Endothelial cell of umbilical vein (primary cell): ENCODE results near the gene KERA. TPM values are rescaled to one million over a fixed set of nuclear protein-coding genes. Genes with fewer than 3 reads are reported as not detected.

ENCODE experiments used
- BruUV-seq: library from RNA; stranded (reverse); fragments of 400-500 nt; replicated peaks from 2 replicates; lab custom pipeline; 2021; lab: Mats Ljungman, UMichigan
- CTCF ChIA-PET: fragments of 300-600, 350-600 bp; sonication (Branson Sonifier 250); formaldehyde crosslinking; loops from one replicate; lab custom pipeline; 2021; ENCODE audit warnings: antibody characterized with exemption, inconsistent platforms; lab: Charles Lee
- POLR2A ChIA-PET: fragments of 300-600, 350-600 bp; sonication (Branson Sonifier 250); formaldehyde crosslinking; loops from one replicate; lab custom pipeline; 2021; ENCODE audit warnings: antibody characterized with exemption, inconsistent platforms; lab: Charles Lee
- DNase-seq: peaks from one replicate; pipeline ENCODE4 v3.0.0-alpha.2; 2011; ENCODE audit warnings: low read depth, low spot score
- FAIRE-seq: peaks from 2 replicates; lab custom pipeline; 2011; peaks lifted over from hg19 to GRCh38; lab: Jason Lieb, UNC
- H2AFZ ChIP-seq: 2 replicates; pipeline ENCODE4 v1.6.0; 2012; ENCODE audit warnings: low read depth, low read length, control low read depth, inconsistent platforms
- H3K27ac ChIP-seq: 2 replicates; pipeline ENCODE4 v1.5.1; 2011; ENCODE audit warnings: low read depth, mild to moderate bottlenecking, control low read depth, low read length, moderate library complexity; ENCODE audit not compliant: insufficient read depth
- H3K27me3 ChIP-seq, 2 experiments: 2 replicates each; pipeline versions ENCODE4 v1.6.0 to v1.6.1; 2011; ENCODE audit warnings: low read length in 2 of 2, mixed read lengths in 1 of 2; ENCODE audit not compliant: control insufficient read depth in 2 of 2, insufficient read depth in 2 of 2
- H3K36me3 ChIP-seq, 2 experiments: 2 replicates in 1 of 2; 3 replicates in 1 of 2; pipeline ENCODE4 v1.5.1; 2011; ENCODE audit warnings: low read length in 2 of 2, mild to moderate bottlenecking in 1 of 2, moderate library complexity in 1 of 2; ENCODE audit not compliant: control insufficient read depth in 2 of 2, insufficient read depth in 2 of 2; ENCODE audit errors: extremely low read depth in 1 of 2
- H3K4me1 ChIP-seq: 3 replicates; pipeline ENCODE4 v1.5.1; 2011; ENCODE audit warnings: mild to moderate bottlenecking, low read length; ENCODE audit not compliant: control insufficient read depth, insufficient read depth; ENCODE audit errors: extremely low read depth
- H3K4me2 ChIP-seq: 2 replicates; pipeline ENCODE4 v1.6.1; 2011; ENCODE audit warnings: low read length, control low read depth, mixed read lengths; ENCODE audit not compliant: insufficient read depth
- H3K4me3 ChIP-seq, 3 experiments: fragments of 200-600 bp in 1 of 3; sonication (generic), shearing (Covaris generic) in 1 of 3; replicated peaks in 1 of 3; 2 replicates each; pipeline ENCODE4 v1.5.1; 2011 to 2016; ENCODE audit warnings: control low read depth in 3 of 3, low read length in 3 of 3, mild to moderate bottlenecking in 2 of 3, inconsistent platforms in 1 of 3, low read depth in 1 of 3, moderate library complexity in 1 of 3; ENCODE audit not compliant: insufficient read depth in 1 of 3
- H3K79me2 ChIP-seq: 2 replicates; pipeline ENCODE4 v1.6.0; 2012; ENCODE audit warnings: low read length, inconsistent platforms; ENCODE audit not compliant: control insufficient read depth, insufficient read depth
- H3K9ac ChIP-seq: replicated peaks from 2 replicates; pipeline ENCODE3; 2011; ENCODE audit warnings: low read length, control low read depth; ENCODE audit not compliant: insufficient read depth; ENCODE audit errors: extremely low read depth
- H3K9me1 ChIP-seq: replicated peaks from 3 replicates; pipeline ENCODE4 v1.6.0; 2011; ENCODE audit warnings: mild to moderate bottlenecking, low read length; ENCODE audit not compliant: control insufficient read depth, insufficient read depth; ENCODE audit errors: extremely low read depth
- H3K9me3 ChIP-seq: replicated peaks from 2 replicates; pipeline ENCODE4 v1.5.1; 2012; ENCODE audit warnings: low read length, inconsistent platforms; ENCODE audit not compliant: control insufficient read depth, insufficient read depth
- H4K20me1 ChIP-seq: replicated peaks from 2 replicates; pipeline ENCODE3; 2011; ENCODE audit warnings: mild to moderate bottlenecking, low read length; ENCODE audit not compliant: control insufficient read depth, insufficient read depth; ENCODE audit errors: extremely low read depth
- EZH2 ChIP-seq: IDR thresholded peaks from 2 replicates; pipeline ENCODE4 v1.6.1; 2012; ENCODE audit warnings: borderline replicate concordance, low read depth, mild to moderate bottlenecking, moderate library complexity, low read length, inconsistent platforms; ENCODE audit not compliant: severe bottlenecking
- FOS ChIP-seq: IDR thresholded peaks from 2 replicates; pipeline ENCODE4 v1.6.1; 2011; ENCODE audit warnings: mild to moderate bottlenecking, low read length, moderate library complexity, borderline replicate concordance; ENCODE audit not compliant: insufficient read depth
- GATA2 ChIP-seq: IDR thresholded peaks from 2 replicates; pipeline ENCODE4 v1.7.0; 2011; ENCODE audit warnings: low read depth, mild to moderate bottlenecking, moderate library complexity, mixed read lengths, low read length; ENCODE audit not compliant: insufficient read length, insufficient read depth
- JUN ChIP-seq: IDR thresholded peaks from 2 replicates; pipeline ENCODE4 v1.6.1; 2011; ENCODE audit warnings: borderline replicate concordance, low read depth; ENCODE audit not compliant: insufficient read length, insufficient read depth
- dilution Hi-C: fragments of 300-500 bp; cut with MboI; formaldehyde crosslinking; loops from one replicate; pipeline ENCODE4 v1.15.0; 2019; ENCODE audit warnings: low sequenced_read_pairs; ENCODE audit not compliant: extremely low pct_ligation_motif_present
- intact Hi-C: fragments of 100-400 bp; cut with micrococcal nuclease; formaldehyde crosslinking; loops from one replicate; pipeline ENCODE4 v1.10.0; 2022
- polyA plus RNA-seq, 4 experiments: library from polyadenylated mRNA; depleted of rRNA in 3 of 4; stranded (reverse) in 3 of 4; unstranded in 1 of 4; fragments of >200 nt; gene quantifications; 2 replicates each; pipeline versions ENCODE4 v1.2.1 to v1.2.3, GENCODE V29; 2011 to 2012; ENCODE audit warnings: missing spikeins in 1 of 4
- total RNA-seq: library from RNA; stranded (reverse); gene quantifications from 2 replicates; pipeline ENCODE4 v1.2.3, GENCODE V29; 2021
- TF ChIP-seq, protein P1 (sequence below), 2 donors: IDR thresholded peaks; 1 replicate in 1 of 2; 2 replicates in 1 of 2; pipeline ENCODE4 v1.5.1; 2011; ENCODE audit warnings: low read length in 2 of 2, mild to moderate bottlenecking in 2 of 2, moderate library complexity in 2 of 2, control low read depth in 1 of 2, inconsistent platforms in 1 of 2, low read depth in 1 of 2; ENCODE audit not compliant: insufficient read depth in 1 of 2; ENCODE audit errors: extremely low read depth in 1 of 2

Gene KERA
- total and polyA plus RNA-seq, 2 donors (not counting 3 experiments of a cell fraction or from before 2014, with no cell fraction given), result not detected

DNA sequence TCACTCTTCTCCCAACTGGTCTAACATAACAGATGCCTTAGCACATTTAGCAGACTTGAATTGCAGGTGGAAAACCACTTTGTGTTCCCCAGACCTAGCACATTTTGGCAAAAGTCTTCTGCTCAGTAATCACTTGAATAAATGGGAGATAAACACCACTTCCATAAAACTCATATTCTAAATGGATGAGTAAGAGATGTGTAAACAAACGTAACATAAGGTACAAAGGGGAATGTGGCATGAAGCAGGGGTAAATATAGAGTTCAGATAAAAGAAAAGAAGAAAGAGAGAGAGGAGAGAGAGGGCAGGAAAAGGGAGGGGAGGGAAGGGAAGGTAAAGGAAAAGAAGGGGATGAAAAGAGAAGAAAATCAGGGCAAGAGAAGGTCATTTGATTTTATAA, 17.0 kb upstream of the KERA start:
- H2AFZ ChIP-seq, result no peak overlapping the region
- no peak for TF ChIP-seq GATA2
- no peak for TF ChIP-seq FOS
- no peak for TF ChIP-seq EZH2
- no peak overlapping the region for H3K27ac ChIP-seq
- H3K4me3 ChIP-seq, result no peak overlapping the region
- DNase-seq (no peak), FAIRE-seq (no peak)
- H3K9me3 ChIP-seq, result no peaks in the 10 kb centered on the region
- H3K27me3 ChIP-seq, result no peaks in the 10 kb centered on the region
- dilution Hi-C loops (no loop called here), intact Hi-C loops (no loop called here)
- CTCF ChIA-PET, result no interaction called here
- no peaks in the 10 kb centered on the region for H3K36me3 ChIP-seq
- no peaks in the 10 kb centered on the region for H4K20me1 ChIP-seq
- H3K4me1 ChIP-seq, result no peaks in the 10 kb centered on the region
- H3K9ac ChIP-seq, result no peak overlapping the region
- POLR2A ChIA-PET, result no interaction called here
- H3K79me2 ChIP-seq, result no peaks in the 10 kb centered on the region
- no peak overlapping the region for H3K4me2 ChIP-seq
- H3K9me1 ChIP-seq, result no peaks in the 10 kb centered on the region
- no TSS peak for BruUV-seq

- TF ChIP-seq, protein P1, sequence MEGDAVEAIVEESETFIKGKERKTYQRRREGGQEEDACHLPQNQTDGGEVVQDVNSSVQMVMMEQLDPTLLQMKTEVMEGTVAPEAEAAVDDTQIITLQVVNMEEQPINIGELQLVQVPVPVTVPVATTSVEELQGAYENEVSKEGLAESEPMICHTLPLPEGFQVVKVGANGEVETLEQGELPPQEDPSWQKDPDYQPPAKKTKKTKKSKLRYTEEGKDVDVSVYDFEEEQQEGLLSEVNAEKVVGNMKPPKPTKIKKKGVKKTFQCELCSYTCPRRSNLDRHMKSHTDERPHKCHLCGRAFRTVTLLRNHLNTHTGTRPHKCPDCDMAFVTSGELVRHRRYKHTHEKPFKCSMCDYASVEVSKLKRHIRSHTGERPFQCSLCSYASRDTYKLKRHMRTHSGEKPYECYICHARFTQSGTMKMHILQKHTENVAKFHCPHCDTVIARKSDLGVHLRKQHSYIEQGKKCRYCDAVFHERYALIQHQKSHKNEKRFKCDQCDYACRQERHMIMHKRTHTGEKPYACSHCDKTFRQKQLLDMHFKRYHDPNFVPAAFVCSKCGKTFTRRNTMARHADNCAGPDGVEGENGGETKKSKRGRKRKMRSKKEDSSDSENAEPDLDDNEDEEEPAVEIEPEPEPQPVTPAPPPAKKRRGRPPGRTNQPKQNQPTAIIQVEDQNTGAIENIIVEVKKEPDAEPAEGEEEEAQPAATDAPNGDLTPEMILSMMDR (IDR thresholded peaks at IDR 0.05; ENCODE audit: extremely low read depth in 1 of 2, insufficient read depth in 1 of 2, low read depth in 1 of 2, low read length in 2 of 2), result no peak
- no peak for TF ChIP-seq JUN
- Histone ChIP-seq H3K9me1 (no peaks in the 10 kb centered on the region), H4K20me1 (no peaks in the 10 kb centered on the region), H2AFZ (no peak overlapping the region), H3K36me3 (no peaks in the 10 kb centered on the region), H3K4me2 (no peak overlapping the region), H3K9ac (no peak overlapping the region), H3K27me3 (no peaks in the 10 kb centered on the region), H3K27ac (no peak overlapping the region), H3K79me2 (no peaks in the 10 kb centered on the region), H3K4me1 (no peaks in the 10 kb centered on the region), H3K4me3 (no peak overlapping the region), H3K9me3 (no peaks in the 10 kb centered on the region)
- intact Hi-C loops, result no loop called here
- dilution Hi-C loops, result no loop called here
- DNase-seq (no peak), FAIRE-seq (no peak)
- CTCF ChIA-PET, result no interaction called here
- POLR2A ChIA-PET, result no interaction called here
- no TSS peak for BruUV-seq
These were observed 16.4 kb upstream of the KERA start for GRCh38 chr12:91074154-91074709.
